ENCODE measurements around the gene MDH2. TPM values are rescaled to one million over a fixed set of nuclear protein-coding genes. Genes with fewer than 3 reads are reported as not detected.

The MDH2 gene
- total RNA-seq, 4 donors from 2014 or later = 92.5 to 160 (median 131) TPM

DNA sequence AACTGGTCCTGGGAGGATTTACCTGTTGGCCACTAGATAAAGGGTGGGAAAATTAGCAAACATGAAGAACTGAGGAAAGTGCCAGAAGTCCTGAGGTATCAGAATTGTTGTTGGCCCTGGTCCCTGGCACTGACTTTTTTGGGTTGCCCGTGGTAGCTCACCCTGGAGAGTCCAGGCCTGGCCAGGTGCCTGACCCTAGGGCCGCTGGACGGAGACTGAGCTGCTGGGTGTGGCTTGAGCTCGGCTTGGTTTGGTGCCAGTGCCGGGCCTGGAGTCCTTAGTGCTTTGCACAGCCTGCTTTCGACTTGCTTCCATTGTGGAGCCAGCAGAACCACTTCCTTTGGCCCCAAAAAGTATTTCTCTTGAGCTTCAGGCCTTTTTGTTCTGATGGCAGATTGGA, 12.9 kb downstream of the MDH2 start:
- no peak for DNase-seq
- no peak overlapping the region for H3K4me3 ChIP-seq
- H3K36me3 ChIP-seq = peaks cover 52 to 100% (median 71%) of the 10 kb centered on the region in 3 donors
- no peaks in the 10 kb centered on the region for H3K9me3 ChIP-seq
- TF ChIP-seq POLR2A (IDR thresholded peaks at IDR 0.05) (no peak), CTCF (IDR thresholded peaks at IDR 0.05) (no peak)
- H3K27ac ChIP-seq = no peak overlapping the region
- H3K27me3 ChIP-seq = no peaks in the 10 kb centered on the region
- intact Hi-C loops (cut with DNase I) = loop anchor here (10.0 kb wide), 1 partner anchor 84 kb away; no protein-coding TSS in a partner anchor
- no CpG with 5 or more reads among the region's 6 CpGs for WGBS, 2 donors
- peaks cover 0 to 28% (median 3%) of the 10 kb centered on the region in 3 donors for H3K4me1 ChIP-seq

DNA sequence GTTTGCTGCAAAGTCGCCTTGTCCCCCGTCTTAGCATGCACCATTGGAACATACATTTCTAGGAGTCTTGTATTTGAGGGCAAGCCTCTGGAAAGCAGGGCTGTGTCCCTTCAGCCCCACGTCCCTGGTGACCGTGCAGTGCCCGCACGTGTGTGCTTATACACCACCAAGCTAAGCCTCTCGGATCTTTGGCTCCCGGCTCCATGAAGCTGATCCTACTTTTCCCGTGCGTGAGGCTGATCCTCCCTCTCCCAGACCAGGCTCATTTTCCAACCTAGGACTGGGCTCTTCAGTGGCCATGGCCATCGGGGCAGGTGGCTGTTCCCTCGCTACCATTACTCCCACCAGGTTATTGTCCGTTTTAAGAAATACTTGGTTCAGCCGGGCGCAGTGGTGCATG, 14.3 kb downstream of the MDH2 start:
- TF ChIP-seq CTCF (IDR thresholded peaks at IDR 0.05) = no peak
- no peak for TF ChIP-seq POLR2A (IDR thresholded peaks at IDR 0.05)
- DNase-seq = no peak
- H3K9me3 ChIP-seq = no peaks in the 10 kb centered on the region
- no peak overlapping the region for H3K27ac ChIP-seq
- no peaks in the 10 kb centered on the region for H3K27me3 ChIP-seq
- H3K36me3 ChIP-seq = peaks cover 64 to 100% (median 79%) of the 10 kb centered on the region in 3 donors
- no peak overlapping the region for H3K4me3 ChIP-seq
- 97 to 98% methylated on average over 13 to 15 of the region's 15 CpGs for WGBS, 2 donors
- peaks cover 0 to 28% (median 3%) of the 10 kb centered on the region in 3 donors for H3K4me1 ChIP-seq
- intact Hi-C loops (cut with DNase I) = loop anchor here (10.0 kb wide), 1 partner anchor 83 kb away; no protein-coding TSS in a partner anchor

DNA sequence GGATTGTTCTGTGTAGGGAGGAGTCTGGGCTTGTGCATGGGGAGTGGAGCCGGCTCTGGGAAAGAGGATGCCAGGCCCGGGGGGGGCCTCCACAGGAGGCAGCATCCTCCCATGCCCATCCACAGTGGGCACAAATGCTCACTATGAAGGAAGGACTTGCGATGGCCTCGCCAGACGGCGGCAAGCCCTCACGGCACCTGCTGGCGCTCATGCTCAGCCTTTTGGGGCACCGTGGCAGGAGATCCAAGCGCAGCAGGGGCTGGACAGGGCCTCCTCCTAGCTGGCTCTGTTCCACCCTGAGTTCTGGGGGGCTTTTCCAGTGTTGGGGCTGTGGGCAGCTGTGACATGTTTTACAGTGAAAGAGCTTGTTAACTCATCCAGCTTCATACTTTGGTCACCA, 15.2 kb downstream of the MDH2 start:
- H3K9me3 ChIP-seq = no peaks in the 10 kb centered on the region
- H3K27me3 ChIP-seq = no peaks in the 10 kb centered on the region
- TF ChIP-seq POLR2A (IDR thresholded peaks at IDR 0.05) (no peak), CTCF (IDR thresholded peaks at IDR 0.05) (no peak)
- no peak for DNase-seq
- H3K4me1 ChIP-seq = peaks cover 0 to 28% (median 3%) of the 10 kb centered on the region in 3 donors
- 64% methylated on average over 7 of the region's 10 CpGs; no CpG with 5 or more reads in 1 of the 2 donors for WGBS, 2 donors
- H3K27ac ChIP-seq = peak overlapping the region in 3 of 4 donors; percentile 3 to 56 (median 54)
- intact Hi-C loops (cut with DNase I) = loop anchor here (10.0 kb wide), 1 partner anchor 82 kb away; no protein-coding TSS in a partner anchor
- peaks cover 58 to 99% (median 71%) of the 10 kb centered on the region in 3 donors for H3K36me3 ChIP-seq
- no peak overlapping the region for H3K4me3 ChIP-seq

DNA sequence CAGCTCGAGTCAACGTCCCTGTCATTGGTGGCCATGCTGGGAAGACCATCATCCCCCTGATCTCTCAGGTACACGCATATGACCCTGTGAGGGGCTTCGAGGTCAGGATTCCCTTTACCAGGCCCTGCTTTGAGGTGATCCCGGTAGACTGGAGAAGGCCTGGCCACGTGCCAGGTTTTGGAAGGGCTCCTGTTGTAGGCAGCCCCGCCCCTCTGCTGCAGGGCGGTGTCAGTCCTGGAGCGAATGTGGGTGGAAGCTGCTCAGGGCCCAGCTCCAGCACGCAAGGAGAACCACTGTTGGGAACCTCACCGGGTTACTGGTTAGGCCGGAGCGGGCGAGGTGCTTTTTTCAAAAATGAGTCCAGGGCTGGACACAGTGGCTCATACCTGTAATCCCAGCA, 15.6 kb downstream of the MDH2 start:
- Histone ChIP-seq H3K36me3 (peaks cover 54 to 95% (median 66%) of the 10 kb centered on the region in 3 donors), H3K27me3 (no peaks in the 10 kb centered on the region), H3K27ac (peak overlapping the region in 3 of 4 donors; percentile 3 to 56 (median 54)), H3K4me1 (peaks cover 0 to 28% (median 3%) of the 10 kb centered on the region in 3 donors), H3K4me3 (no peak overlapping the region), H3K9me3 (no peaks in the 10 kb centered on the region)
- TF ChIP-seq CTCF (IDR thresholded peaks at IDR 0.05) = no peak
- TF ChIP-seq POLR2A (IDR thresholded peaks at IDR 0.05) = no peak
- intact Hi-C loops (cut with DNase I) = loop anchor here (10.0 kb wide), 1 partner anchor 81 kb away; no protein-coding TSS in a partner anchor
- DNase-seq = no peak
- WGBS, 2 donors = 50% methylated on average over 2 of the region's 14 CpGs; no CpG with 5 or more reads in 1 of the 2 donors

DNA sequence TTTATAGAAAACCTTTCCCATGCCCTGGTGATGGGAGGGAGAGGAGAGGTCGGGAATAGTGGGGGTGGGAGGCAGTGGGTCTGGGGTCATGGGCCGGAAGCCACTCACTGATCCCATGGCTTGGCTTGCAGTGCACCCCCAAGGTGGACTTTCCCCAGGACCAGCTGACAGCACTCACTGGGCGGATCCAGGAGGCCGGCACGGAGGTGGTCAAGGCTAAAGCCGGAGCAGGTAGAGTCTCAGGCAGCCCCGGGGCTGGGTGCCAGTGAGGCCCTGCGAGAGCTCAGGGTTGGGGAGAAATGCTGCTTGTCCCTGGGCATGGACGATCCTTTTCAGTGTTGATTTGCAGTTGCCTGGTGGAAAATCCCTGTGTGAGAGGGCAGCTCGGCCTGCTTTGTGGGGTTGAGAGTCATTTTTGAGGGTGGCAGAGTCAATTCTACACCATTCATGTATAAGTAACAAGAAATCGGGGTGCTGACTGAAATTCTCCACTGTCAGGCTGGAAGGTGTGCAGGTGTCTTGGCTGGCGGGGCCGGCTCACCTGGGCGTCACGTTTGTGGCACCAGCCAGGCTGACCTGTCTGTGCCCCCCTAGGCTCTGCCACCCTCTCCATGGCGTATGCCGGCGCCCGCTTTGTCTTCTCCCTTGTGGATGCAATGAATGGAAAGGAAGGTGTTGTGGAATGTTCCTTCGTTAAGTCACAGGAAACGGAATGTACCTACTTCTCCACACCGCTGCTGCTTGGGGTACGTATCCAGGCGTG, 16.5 kb downstream of the MDH2 start:
- Histone ChIP-seq H3K27me3 (no peaks in the 10 kb centered on the region), H3K36me3 (peaks cover 45 to 87% (median 58%) of the 10 kb centered on the region in 3 donors), H3K4me3 (no peak overlapping the region), H3K4me1 (peaks cover 2 to 36% (median 7%) of the 10 kb centered on the region in 3 donors), H3K9me3 (no peaks in the 10 kb centered on the region), H3K27ac (peak overlapping the region in 2 of 4 donors; percentile 3 to 54)
- WGBS, 2 donors = 91 to 93% methylated on average over 14 to 16 of the region's 24 CpGs
- no peak for DNase-seq
- intact Hi-C loops (cut with DNase I) = loop anchor here (10.0 kb wide), 1 partner anchor 80 kb away; no protein-coding TSS in a partner anchor
- TF ChIP-seq POLR2A (IDR thresholded peaks at IDR 0.05) (no peak), CTCF (IDR thresholded peaks at IDR 0.05) (no peak)

Data from esophagus squamous epithelium (tissue), 5 donors.